ENCODE data around the gene PRRG2.

DNA sequence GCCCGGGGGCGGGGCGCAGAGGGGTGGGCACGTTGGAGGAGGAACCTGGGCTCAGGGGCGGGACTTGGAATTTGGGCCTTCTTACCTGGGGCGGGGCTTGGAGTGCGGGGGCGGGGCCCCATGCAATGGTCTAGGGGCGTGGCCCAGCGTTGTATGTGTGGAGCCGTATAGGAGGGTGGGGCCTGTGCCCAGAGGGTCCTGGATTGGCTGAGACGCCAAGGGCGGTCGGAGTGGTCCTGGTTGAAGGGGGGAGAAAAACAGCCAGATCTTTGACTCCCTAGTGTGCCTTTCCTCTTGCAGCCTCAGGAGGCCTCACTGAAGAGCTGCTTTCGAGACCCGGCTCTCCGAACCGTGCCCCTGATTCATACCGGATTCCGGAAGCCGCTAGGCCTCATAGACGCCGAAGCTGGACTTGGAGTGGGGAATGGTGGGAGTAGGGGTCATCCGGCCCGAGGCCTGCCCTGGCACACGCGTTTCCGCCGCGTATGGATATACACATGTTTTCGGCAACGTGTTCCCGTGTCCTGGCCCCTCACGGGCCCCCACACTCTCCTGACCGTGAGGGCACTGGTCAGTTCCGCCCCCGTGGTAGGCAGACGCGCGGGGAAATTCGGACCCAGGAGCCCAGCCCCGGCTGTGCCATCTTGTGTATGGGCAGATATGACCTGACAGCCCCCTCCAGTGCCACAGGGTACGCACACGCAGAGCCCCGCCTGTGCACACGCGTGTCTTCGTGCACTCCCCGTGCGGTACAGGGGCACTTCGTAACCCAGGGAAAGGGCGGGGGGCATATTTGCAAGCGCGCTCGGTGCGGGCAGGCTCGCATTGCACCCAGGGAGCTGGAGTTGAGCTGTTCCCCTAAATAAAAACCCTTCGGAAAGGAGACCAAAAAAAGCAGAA, 9.2 kb downstream of the PRRG2 start:
- TF ChIP-seq, protein P1, sequence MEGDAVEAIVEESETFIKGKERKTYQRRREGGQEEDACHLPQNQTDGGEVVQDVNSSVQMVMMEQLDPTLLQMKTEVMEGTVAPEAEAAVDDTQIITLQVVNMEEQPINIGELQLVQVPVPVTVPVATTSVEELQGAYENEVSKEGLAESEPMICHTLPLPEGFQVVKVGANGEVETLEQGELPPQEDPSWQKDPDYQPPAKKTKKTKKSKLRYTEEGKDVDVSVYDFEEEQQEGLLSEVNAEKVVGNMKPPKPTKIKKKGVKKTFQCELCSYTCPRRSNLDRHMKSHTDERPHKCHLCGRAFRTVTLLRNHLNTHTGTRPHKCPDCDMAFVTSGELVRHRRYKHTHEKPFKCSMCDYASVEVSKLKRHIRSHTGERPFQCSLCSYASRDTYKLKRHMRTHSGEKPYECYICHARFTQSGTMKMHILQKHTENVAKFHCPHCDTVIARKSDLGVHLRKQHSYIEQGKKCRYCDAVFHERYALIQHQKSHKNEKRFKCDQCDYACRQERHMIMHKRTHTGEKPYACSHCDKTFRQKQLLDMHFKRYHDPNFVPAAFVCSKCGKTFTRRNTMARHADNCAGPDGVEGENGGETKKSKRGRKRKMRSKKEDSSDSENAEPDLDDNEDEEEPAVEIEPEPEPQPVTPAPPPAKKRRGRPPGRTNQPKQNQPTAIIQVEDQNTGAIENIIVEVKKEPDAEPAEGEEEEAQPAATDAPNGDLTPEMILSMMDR (optimal IDR thresholded peaks at IDR 0.05 in 1 of 3, IDR thresholded peaks at IDR 0.05 in 1 of 3, conservative IDR thresholded peaks at IDR 0.05 in 1 of 3; ENCODE audit: extremely low read depth in 1 of 3, insufficient read depth in 2 of 3, low read length in 3 of 3) = peak; percentile 0 to 14 (median 10)
- TF ChIP-seq EZH2 (IDR thresholded peaks at IDR 0.05; ENCODE audit: low read length) = no peak

Data from keratinocyte (primary cell).